PC-3 (cell line): ENCODE data around the gene TP63.

Source experiments
- CTCF ChIP-seq: fragments of 300-600 bp; sonication (generic); conservative IDR thresholded peaks from 2 replicates; pipeline ENCODE4 v1.5.1; 2017; ENCODE audit warnings: antibody characterized with exemption, low read depth, mild to moderate bottlenecking, low read length
- EZH2 ChIP-seq: fragments of 300-600 bp; sonication (generic); IDR thresholded peaks from one replicate; pipeline ENCODE4 v1.6.1; 2017; ENCODE audit warnings: antibody characterized with exemption, mild to moderate bottlenecking, low read length; ENCODE audit not compliant: unreplicated experiment
- EZH2phosphoT487 ChIP-seq: fragments of 300-600 bp; sonication (generic); IDR thresholded peaks from 2 replicates; pipeline ENCODE4 v1.6.1; 2018; ENCODE audit warnings: mild to moderate bottlenecking, antibody characterized with exemption, low read length, borderline replicate concordance

GRCh38 chr3:189897406-189897805 is 266.2 kb downstream of the TP63 start:
- TF ChIP-seq CTCF (no peak), EZH2phosphoT487 (no peak), EZH2 (no peak)
